Measurements from ENCODE around the gene PEX1. TPM values are rescaled to one million over a fixed set of nuclear protein-coding genes. Genes with fewer than 3 reads are reported as not detected.

The PEX1 gene
- total RNA-seq, 2 experiments from 2014 or later: 16.6 to 16.9 TPM

DNA sequence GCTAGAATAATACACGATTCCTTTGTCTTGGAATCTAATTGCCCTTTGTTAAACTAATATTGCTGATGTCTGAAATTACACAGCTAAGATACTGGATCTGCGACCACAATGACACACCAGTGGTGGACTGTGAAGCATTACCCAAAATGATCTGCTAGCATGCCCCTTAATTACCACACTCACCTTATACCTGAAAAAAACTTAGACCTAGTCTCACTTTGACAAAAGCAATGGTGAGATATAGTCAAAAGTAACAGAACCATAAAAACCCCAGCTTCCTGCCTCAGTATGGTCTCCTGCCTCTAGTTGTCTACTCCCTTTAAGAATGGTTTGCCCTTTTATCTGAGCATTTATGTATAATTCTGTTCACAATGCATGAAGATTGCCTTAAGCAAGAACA is 29.8 kb downstream of the PEX1 start:
- Mint-ChIP-seq H3K9me3 (no peaks in the 10 kb centered on the region), H3K36me3 (ENCODE audit: low read depth) (peaks cover 19% of the 10 kb centered on the region), H3K27ac (no peak overlapping the region), H3K4me1 (ENCODE audit: low read depth) (no peaks in the 10 kb centered on the region), H3K4me3 (no peak overlapping the region), H3K27me3 (no peaks in the 10 kb centered on the region)
- intact Hi-C loops (cut with micrococcal nuclease): no loop called here
- peak; percentile 34 for ATAC-seq
- CTCF ChIA-PET: no interaction called here
- POLR2A ChIA-PET: no interaction called here
- no peak for DNase-seq
- TF ChIP-seq, protein P1, sequence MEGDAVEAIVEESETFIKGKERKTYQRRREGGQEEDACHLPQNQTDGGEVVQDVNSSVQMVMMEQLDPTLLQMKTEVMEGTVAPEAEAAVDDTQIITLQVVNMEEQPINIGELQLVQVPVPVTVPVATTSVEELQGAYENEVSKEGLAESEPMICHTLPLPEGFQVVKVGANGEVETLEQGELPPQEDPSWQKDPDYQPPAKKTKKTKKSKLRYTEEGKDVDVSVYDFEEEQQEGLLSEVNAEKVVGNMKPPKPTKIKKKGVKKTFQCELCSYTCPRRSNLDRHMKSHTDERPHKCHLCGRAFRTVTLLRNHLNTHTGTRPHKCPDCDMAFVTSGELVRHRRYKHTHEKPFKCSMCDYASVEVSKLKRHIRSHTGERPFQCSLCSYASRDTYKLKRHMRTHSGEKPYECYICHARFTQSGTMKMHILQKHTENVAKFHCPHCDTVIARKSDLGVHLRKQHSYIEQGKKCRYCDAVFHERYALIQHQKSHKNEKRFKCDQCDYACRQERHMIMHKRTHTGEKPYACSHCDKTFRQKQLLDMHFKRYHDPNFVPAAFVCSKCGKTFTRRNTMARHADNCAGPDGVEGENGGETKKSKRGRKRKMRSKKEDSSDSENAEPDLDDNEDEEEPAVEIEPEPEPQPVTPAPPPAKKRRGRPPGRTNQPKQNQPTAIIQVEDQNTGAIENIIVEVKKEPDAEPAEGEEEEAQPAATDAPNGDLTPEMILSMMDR (IDR thresholded peaks at IDR 0.05): no peak

DNA sequence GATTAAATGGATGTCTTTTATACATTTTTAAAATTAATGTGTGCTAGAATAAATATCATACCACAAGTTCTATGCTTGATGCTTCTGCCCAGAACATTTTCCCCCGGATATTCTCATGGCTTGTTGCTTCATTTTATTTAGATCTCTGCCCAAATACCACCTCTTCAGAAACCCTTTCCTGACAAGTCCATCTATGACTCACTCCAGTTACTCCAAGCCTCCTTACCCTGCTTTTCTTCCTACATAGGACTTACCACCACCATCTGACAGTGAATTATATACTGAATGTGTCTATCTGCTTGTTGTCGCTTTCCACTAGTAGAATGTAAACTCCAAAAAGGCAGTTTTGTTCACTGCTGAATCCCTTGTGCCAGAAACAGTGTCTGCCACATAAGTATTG is 31.4 kb downstream of the PEX1 start:
- Mint-ChIP-seq H3K4me1 (ENCODE audit: low read depth) (no peaks in the 10 kb centered on the region), H3K27ac (no peak overlapping the region), H3K36me3 (ENCODE audit: low read depth) (peaks cover 19% of the 10 kb centered on the region), H3K4me3 (no peak overlapping the region), H3K27me3 (no peaks in the 10 kb centered on the region), H3K9me3 (no peaks in the 10 kb centered on the region)
- ChIA-PET CTCF (no interaction called here), POLR2A (no interaction called here)
- no peak for DNase-seq
- TF ChIP-seq, protein P1 (IDR thresholded peaks at IDR 0.05): no peak
- ATAC-seq: no peak
- intact Hi-C loops (cut with micrococcal nuclease): no loop called here

DNA sequence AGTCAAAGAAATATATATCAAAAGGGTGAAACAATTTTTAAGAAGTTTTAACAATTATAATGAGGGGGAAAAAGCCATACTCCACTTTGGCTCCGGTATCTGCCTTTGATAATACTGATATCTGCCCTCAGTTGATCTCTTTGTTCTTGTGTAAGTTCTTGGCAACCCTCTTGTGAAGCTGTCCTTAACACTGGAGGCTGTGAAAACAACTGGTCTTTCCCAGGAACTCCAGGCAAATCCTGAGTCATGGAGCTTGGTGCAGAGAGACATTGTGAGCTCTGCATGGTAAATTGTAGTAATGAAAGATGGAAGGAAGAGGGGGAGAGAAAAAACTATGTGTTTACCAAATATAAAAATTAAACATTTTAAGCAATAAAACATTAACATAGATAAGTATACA is 38.7 kb downstream of the PEX1 start:
- H3K36me3 Mint-ChIP-seq (ENCODE audit: low read depth): peaks cover 13% of the 10 kb centered on the region
- H3K9me3 Mint-ChIP-seq: no peaks in the 10 kb centered on the region
- no peaks in the 10 kb centered on the region for H3K27me3 Mint-ChIP-seq
- ChIA-PET POLR2A (no interaction called here), CTCF (interaction anchor here (0.8 to 1.4 kb wide), 2 partner anchors 28 to 41 kb away, joined by 4 read pairs; no protein-coding TSS in a partner anchor)
- intact Hi-C loops (cut with micrococcal nuclease): no loop called here
- DNase-seq (no peak), ATAC-seq (no peak)
- no peak overlapping the region for H3K27ac Mint-ChIP-seq
- H3K4me3 Mint-ChIP-seq: no peak overlapping the region
- no peaks in the 10 kb centered on the region for H3K4me1 Mint-ChIP-seq (ENCODE audit: low read depth)
- TF ChIP-seq, protein P1 (IDR thresholded peaks at IDR 0.05): no peak

DNA sequence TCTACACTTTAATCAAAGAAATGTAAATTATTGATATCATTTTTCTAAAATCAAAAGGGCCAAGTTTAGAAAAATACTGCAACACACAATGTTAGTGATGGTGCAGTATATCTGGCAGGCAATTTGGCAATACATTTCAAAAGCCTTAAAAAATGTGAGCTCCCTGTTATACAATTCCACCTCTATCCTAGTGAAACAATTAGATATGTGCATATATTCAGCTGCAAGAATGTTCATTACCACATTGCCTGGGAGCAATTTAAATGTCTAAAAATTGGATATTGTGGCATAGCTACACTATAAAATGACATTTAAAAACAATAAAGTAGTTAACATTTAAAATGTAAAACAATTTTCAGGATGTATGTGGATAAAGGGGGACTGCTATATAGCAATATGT is 40.5 kb downstream of the PEX1 start:
- ATAC-seq (no peak), DNase-seq (no peak)
- TF ChIP-seq, protein P1 (IDR thresholded peaks at IDR 0.05): no peak
- Mint-ChIP-seq H3K4me3 (no peak overlapping the region), H3K9me3 (no peaks in the 10 kb centered on the region), H3K36me3 (ENCODE audit: low read depth) (peaks cover 7% of the 10 kb centered on the region), H3K27me3 (no peaks in the 10 kb centered on the region), H3K4me1 (ENCODE audit: low read depth) (no peaks in the 10 kb centered on the region), H3K27ac (no peak overlapping the region)
- intact Hi-C loops (cut with micrococcal nuclease): no loop called here
- ChIA-PET CTCF (no interaction called here), POLR2A (no interaction called here)

DNA sequence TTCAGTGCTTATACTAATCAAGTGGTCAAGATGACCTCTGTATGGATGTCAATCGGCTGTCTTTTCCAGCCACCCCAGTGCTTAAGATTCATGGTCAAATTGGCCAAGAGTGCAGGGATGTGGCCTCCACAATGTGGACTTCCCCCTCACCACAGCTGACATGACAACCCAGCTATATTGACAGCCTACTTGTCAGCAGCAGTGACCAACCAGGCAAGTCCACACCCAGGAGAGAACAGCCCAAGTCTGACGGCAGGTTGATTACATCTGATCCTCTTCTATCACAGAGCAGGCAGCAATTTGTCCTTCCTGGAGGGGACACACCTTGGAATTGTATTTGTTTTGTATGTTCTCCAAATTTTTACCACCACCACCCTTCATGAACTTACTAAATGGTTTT is 42.3 kb downstream of the PEX1 start:
- TF ChIP-seq, protein P1 (IDR thresholded peaks at IDR 0.05): no peak
- no peak overlapping the region for H3K27ac Mint-ChIP-seq
- intact Hi-C loops (cut with micrococcal nuclease): no loop called here
- no peak overlapping the region for H3K4me3 Mint-ChIP-seq
- CTCF ChIA-PET: interaction anchor here (1.4 kb wide), 1 partner anchor 9 kb away, joined by 3 read pairs; no protein-coding TSS in a partner anchor
- H3K36me3 Mint-ChIP-seq (ENCODE audit: low read depth): peaks cover 4% of the 10 kb centered on the region
- no peaks in the 10 kb centered on the region for H3K4me1 Mint-ChIP-seq (ENCODE audit: low read depth)
- POLR2A ChIA-PET: no interaction called here
- H3K27me3 Mint-ChIP-seq: no peaks in the 10 kb centered on the region
- DNase-seq (no peak), ATAC-seq (no peak)
- no peaks in the 10 kb centered on the region for H3K9me3 Mint-ChIP-seq
